Cerebellar nuclear complex (tissue), 1 donor: Measurements from ENCODE around the gene STIM1.
"Not testable (repeated sequence)": the region's sequence is repeated elsewhere in the genome, so short reads cannot be mapped to it uniquely, and the experiment has no call there.

Experiments
- DNase-seq, 2 experiments: peaks; one replicate each; lab custom pipeline; 2025; lab: John Stamatoyannopoulos, UW

STIM1 gene

DNA sequence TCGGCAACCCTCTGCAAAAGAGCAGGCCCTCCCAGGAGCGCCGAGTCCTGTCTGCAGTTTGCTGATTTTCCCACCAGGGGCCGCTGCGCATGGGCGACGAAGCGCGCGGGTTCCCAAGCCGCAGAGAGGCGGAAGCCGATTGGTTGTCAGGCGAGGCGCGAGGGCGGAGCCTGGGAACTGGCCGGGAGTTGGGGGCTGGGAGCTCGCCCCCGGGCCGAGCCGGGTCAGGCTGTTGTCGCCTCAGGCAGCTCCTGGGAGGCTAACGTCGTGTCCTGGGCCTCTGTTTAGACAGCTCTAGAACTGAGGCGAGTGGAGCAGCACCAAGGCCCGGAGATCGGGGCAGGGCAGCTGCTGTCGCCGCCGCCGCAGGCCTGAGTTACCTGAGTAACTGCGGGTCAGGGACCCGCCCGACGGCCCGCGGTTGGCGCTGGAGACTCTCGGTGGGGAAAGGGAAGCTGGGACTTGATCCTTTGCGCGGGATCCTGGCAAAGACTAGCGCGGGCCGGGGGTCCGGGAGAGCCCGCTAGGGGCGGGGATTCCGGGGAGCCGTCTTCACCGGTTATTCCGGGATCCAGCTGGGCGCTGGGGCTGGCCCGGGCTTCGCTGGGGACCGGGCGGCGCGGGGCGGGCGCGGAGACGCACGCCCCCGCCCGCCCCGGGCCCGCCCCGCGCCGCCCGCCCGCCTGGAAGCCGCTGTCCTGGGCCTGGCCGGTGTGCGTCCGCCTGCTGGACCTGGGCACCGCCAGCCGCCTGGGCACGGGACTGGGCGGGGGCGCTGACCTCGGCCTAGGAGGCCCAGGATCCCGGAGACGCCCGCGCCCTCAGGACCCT, at the start of gene STIM1:
Gene STIM1 (plus strand): TSS at position 688 of the 831 bp plus-strand sequence. CDS start 607 bp downstream, outside the sequence.
- DNase-seq, result peak in 1 of 2 experiments; percentile 82

DNA sequence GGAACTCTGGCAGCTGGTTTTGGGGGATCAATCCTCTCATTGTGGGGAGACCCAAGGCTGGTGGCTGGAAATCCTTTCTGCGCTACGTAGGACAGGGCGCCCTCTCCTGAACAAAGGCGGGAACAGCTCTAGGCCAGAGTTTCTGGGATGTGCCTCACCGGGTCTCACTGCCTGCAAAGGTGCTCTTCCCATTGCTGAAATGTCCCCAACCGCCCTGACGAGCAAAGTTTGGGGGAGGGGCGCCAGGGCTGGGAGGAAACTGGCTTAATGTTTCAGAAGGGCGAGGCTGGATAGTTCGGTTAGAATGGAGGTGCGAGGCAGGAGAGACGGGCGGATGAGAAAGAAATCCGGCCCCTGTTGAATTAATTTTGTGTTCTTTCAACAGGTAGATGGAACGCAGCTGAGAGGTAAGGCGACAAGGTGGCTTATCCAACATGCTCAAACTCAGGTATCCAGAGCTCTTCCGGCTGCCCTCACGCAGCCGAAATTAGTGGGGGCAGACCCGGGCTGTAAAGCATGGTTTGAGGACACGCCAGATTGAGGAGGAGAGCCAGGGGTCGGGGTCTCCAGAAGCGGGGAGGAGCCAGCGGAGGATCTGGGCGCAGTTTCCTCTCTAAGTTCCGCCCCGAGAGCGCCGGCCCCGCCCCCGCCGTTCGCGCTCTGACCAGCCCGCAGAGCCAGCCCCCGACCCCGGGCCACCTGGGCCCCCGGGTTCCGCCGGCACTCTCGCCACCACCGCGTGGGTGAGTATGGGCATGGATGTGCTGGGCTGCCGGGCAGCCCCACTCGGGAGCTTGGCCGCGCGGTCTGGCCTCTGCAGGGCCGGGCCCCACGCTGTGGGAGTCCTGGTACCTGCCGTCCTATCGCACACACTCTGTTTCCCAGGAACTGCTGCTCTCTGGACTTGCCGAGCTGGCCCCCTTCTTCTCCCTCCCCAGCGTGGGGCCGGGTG, 47.3 kb upstream of the STIM1 start, which contains the start of gene PGAP2:
Gene PGAP2 (plus strand): TSS at position 652 of the 952 bp plus-strand sequence. CDS start 2,700 bp downstream, outside the sequence.
- no peak for DNase-seq

DNA sequence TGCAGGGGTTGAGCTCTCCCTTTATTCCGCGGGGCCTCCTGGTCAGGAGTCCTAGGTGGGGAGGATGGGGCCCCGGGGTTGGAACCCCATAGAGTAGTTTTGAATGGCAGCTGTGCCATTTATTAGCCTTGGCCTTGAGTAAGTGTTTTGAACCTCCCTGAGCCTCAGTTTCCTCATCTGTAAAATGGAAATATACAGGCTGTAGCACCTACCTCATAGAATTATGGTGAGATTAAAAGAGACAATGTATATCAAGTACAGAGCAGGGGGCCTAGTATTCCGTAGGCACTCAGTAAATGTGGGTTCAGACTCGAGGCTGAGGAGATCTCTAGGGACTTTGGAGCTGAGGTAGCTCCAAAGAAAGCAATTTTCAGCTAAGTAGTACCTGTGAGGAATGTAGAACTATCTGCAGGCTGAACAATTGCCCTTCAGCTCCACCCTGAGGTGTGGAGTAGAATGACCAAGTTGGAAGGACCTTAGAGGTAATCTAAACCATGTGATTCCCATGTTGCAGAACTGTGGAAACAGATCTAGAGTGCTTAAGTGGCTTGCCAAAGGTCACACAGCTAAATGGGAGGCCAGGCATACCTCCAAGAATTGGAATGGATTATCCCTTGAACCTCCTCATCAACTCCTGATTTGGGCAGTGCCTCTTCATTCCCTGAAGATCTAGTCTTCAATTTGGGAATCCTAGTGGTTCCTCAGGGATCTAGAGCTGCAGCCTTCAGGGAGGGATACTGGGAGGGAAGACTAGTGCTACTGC, 46.4 kb upstream of the STIM1 start:
- no peak for DNase-seq

DNA sequence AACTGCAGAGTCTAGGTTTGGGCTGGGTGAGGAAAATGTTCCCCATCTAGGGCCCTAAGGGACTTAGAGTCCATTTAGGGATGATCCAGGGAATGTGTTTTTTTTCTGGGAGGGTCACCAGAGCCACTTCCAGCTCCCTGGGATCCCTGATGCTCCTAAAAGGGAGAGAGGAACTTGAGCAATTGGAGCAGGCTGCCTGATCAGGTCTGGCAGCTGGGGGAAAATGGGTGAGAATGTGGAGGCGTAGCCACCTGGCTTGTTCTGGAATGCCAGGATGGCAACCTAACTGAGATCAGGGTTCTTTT, 45.9 kb upstream of the STIM1 start:
- DNase-seq, result no peak

DNA sequence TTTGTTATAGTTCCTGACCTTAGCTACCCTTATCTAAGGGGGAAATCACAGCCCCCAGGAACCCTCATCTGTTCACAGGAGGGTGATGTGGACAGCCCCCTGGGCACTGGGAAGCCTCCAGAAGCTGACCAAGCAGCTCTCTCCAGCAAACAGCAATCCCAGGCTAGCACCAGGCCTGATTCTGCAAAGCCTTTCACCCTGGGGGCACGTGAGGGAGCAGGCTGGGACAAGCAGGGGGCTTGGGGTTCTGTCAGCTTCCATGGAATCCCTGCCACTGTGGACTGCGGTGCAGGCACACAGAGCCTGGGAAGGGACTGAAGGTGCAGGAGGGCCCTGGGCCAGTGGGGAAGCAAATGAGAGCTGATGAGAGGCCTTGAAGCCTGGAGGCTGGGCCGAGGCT, 45.0 kb upstream of the STIM1 start:
- no peak for DNase-seq

DNA sequence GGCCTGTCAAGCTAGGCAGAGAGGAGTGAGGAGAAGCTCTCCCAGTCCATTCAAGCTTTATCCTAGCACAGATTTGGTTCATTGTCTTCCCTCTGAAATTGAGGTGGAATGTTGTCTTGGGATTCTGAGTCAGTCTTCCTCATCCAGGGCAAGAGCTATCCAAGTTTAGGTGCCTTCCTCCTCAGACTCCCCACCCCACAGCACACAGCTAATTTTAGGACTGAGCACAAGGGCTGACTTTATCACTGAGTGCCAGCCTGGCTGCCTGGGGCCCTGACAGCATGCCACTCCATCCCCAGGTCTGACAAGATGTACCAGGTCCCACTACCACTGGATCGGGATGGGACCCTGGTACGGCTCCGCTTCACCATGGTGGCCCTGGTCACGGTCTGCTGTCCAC, 44.5 kb upstream of the STIM1 start:
- no peak for DNase-seq

DNA sequence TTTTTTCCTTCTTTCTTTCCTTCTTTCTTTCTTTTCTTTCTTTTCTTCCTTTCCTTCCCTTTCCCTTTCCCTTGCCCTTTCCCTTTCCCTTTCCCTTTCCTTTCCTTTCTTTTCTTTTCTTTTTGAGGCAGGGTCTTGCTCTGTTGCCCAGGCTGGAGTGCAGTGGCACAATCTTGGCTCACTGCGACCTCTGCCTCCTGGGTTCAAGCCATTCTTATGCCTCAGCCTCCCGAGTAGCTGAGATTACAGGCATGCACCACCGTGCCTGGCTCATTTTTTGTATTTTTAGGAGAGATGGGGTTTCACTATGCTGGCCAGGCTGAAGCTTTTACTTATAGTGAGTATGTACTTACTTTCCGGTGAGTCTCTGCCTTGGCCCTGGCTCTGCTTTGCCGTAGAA, 40.6 kb upstream of the STIM1 start:
- not testable (repeated sequence) for DNase-seq

DNA sequence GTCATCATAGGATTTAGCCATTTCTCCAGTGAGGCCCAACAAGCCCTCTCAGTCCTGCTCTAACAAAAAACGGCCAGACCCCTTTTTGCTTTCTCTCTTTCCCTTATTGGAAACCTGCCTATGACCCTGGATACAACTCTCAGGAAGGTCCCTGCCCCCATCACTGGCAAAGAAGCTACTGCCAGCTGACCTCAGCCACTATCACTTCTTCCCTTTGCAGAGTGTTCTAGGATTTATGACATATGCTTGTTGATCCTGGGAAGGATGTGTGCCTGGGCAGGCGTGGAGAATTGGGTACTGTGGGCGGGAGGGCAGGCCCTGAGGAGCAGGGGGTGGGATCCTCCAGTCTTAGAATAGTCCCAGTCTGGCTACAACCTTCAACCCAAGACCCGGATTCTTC, 39.6 kb upstream of the STIM1 start:
- no peak for DNase-seq

DNA sequence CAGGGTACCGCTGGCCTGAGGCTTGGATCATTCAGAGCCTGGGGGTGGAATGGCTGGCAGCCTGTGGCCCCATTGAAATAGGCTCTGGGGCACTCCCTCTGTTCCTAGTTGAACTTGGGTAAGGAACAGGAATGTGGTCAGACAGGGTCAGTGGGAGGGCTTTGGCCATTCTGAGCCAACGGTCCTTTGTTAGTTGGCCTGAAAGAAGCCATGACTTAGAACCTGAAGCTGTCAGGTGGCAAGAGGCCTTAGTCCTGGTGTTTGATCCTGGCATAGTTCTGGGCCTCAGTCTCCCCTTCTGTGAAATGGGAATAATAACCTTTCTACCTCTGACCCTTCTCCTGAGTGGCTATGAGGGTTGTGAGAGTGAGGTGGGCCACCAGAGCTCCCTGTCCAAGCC, 38.8 kb upstream of the STIM1 start:
- no peak for DNase-seq

DNA sequence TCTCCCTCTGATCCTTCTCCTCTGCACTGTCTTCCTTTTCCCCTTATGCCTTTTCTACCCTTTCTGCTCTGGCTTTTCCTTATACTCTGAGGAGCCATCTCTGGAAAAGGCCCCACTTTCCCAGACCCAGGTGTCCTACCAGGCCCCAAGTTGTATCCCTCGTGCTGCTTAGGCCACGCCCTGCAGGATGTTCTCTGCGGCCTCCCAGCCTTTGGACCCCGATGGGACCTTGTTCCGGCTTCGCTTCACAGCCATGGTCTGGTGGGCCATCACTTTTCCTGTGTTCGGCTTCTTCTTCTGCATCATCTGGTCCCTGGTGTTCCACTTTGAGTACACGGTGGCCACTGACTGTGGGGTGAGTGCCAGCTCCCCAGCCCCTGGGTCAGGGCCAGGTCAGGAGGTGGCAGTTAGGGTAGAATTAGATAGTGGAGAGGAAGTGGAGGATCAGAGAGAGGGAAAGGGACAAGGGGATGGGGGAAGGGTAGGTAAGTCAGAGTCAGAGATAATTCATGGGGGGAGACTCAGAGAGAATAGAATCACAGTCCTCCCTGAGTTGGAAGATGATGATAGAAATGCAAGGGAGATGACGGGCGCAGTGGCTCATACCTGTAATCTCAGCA, 38.2 kb upstream of the STIM1 start:
- no peak for DNase-seq

DNA sequence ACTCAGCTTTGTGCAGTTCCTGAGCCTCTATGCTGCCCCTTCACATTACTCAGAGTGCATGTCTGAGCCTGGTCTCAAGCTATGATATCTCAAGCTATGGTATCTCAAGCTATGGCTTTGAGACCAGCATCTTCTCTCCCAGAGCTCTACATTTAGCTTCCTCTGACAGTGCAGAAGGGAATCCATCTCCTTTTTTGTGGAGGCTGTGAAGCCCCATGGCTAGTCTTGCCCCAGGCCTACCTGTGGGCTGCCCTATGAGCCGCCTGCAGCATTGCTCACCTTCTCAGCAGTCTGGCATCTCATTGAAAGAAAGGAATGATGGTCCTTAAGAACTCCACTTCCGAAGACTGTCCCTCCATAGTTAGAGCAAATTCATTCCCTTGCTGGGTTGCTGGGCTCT, 34.5 kb upstream of the STIM1 start:
- no peak for DNase-seq

DNA sequence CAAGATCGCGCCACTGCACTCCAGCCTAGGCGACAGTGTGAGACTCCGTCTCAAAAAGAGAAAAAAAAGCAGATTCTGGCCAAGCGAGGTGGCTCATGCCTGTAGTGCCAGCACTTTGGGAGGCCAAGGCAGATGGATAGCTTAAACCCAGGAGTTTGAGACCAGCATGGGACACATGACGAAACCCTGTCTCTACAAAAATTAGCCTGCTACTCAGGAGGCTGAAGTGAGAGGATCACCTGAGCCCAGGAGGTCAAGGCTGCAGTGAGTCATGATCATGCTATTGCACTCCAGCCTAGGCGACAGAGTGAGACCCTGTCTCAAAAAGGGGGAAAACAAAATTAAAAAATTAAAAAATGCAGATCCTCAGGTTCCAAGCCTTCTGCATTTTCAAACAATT, 33.2 kb upstream of the STIM1 start:
- DNase-seq, result no peak

DNA sequence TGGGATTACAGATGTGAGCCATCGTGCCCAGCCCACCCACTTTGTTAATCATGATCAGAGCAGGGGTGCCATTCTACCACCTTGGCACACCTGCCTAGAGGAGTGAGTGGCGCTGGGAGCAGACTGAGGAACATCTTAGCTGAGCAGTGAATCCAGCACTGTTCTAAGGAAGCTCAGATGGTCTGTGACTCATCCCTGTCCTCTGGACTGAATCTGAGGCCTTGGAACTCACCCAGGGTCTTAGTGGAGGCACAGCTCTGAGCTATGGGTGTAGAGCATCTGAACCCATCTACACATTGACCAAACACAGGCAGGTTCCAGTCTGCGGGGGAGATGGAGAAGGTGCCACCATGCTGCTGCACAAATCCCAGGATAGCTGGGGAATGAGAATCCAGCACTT, 32.2 kb upstream of the STIM1 start:
- DNase-seq, result no peak

DNA sequence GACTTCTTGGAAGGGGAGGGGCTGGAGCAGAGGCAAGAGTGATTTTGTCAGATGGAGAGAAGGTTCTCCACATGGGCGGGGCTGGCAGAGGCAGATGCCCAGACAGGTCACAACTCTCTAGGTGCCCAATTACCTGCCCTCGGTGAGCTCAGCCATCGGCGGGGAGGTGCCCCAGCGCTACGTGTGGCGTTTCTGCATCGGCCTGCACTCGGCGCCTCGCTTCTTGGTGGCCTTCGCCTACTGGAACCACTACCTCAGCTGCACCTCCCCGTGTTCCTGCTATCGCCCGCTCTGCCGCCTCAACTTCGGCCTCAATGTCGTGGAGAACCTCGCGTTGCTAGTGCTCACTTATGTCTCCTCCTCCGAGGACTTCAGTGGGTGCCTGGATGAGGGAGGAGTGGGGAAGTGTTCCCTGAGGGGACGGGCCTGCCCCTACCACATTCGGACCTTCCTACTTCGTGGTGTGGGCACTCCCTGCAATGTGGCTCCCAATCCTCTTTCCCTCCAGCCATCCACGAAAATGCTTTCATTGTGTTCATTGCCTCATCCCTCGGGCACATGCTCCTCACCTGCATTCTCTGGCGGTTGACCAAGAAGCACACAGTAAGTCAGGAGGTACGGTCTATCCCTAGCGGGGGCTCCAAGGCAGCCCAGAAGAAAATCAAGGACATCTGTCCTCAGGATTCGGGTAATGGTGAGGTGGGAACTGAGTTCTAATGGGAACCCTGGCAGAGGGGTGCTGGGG, 31.5 kb upstream of the STIM1 start:
- DNase-seq, result no peak

DNA sequence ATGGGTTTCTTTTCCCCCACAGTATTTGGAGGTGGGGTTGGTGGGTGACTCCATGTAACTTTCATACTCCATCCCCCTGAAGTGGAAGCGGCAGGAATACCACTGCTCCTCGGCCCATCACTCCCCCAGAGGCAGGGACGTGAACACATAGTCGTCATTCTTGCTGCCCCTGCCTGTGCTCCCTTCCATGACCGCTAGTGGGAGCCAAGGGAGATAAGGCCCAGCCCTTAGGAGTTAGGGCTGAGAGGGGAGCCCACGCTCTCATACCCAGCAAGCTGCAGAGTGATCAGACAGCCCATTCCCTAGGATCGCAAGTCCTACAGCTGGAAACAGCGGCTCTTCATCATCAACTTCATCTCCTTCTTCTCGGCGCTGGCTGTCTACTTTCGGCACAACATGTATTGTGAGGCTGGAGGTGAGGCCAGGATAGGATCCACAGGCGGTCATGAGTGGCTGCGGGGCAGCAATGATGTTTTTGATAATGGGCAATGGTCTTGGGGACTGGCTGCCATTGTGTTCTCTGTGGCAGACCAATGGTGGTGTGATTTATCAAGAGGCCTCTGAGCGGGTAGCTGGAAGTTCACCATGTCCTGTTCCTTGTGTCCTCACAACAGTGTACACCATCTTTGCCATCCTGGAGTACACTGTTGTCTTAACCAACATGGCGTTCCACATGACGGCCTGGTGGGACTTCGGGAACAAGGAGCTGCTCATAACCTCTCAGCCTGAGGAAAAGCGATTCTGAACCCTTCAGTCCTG, 30.6 kb upstream of the STIM1 start:
- DNase-seq, result no peak

DNA sequence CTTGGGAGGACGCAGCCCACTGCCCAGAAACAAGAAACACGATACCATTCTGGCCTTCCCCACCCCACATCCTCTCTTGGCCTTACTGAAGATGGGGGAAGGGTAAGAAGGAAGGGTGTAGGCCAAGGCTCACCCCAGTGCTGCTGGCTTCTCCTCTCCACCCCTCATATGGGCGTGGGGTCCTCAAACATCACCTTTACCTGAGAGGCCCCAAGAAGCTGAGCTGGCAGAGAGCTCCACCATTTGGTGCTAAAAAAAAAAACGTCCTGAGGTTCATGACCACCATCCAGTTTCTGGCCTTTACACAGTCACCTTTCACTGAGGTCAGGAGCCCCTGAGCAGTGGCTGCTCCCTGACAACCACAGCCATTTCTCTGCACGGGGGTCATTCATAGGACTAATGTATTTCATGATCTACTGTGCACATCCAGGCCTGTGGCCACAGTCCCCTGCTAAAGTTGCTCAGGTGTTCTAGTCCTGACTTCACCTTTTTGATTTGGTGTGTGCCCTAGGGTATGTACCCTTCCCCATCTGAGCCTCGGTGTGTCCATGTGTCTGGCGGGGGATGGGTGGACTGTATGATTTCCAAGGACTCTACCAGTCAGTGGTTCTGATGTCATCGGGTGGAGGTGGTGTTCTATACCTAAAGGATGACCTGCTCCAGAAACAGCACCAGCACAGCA, 29.9 kb upstream of the STIM1 start:
- no peak for DNase-seq

DNA sequence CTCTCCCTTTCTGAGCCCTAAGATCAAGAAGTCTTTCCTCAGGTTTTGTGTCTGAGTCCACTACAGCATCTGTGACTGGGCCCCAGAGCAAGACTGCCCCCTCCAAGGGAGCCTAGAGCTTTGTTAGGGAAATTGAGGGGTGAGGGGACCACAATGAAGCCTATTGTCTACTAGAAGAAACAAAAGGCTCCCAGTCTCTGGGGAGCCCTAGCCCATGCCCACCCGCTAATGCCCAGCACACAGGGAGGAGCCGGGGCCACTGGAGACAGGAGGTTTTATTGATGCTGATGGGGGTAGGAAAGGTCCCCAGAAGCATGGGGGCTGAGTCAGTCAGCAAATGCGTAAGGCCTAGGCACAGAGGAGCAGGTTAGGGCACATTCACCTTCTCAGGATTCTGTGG, 28.7 kb upstream of the STIM1 start:
- DNase-seq, result no peak

DNA sequence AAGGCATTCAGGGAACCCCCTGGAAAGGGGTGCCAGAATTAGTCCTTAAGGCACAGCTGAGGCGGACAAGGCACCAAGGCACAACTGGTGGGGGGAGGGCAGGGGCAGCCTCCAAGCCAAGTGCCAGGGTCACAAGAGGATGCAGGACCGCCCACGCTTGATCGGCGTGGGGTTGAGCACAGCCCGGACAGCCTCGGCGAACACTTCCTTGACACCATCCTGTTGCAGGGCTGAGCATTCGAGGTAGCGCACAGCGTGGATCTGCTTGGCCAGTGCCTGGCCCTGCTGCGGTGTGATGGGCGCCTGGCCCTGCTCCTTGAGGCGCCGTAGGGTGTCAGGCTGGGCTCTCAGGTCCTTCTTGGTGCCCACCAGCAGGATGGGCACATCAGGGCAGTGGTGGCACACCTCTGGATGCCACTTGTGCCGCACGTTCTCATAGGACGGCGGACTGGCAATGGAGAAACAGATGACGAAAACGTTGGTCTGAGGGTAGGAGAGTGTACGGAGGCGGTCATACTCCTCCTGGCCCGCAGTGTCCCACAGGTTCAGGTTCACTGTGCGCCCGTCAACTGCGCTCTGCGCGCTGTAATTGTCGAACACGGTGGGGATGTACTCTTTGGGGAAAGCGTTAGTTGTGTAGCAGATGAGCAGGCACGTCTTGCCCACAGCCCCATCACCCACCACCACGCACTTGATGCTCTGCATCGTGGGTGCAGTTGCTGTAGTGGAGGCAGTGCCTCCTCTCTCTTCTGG, 27.9 kb upstream of the STIM1 start:
- no peak for DNase-seq

DNA sequence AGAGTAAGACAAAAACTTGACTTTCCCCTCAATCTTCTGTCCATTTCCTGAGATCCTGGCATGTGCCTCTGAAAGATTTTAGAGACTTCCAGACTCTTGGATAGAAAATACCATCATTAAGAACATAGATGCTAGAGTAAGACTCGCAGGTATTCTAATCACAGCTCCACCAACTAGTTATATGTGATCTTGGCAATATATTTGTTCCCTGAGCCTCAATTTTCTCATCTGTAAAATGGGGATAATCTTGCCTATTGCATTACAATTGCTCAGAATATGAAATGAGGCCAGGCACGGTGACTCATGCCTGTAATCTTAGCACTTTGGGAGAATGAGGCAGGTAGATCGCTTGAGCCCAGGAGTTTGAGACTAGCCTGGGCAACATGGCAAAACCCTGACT, 25.4 kb upstream of the STIM1 start:
- DNase-seq, result no peak
